ENCODE results near the gene DDX41. TPM values are rescaled to one million over a fixed set of nuclear protein-coding genes. Genes with fewer than 3 reads are reported as not detected.

DDX41 gene
- total RNA-seq, 1 experiment from 2014 or later = 318 TPM

DNA sequence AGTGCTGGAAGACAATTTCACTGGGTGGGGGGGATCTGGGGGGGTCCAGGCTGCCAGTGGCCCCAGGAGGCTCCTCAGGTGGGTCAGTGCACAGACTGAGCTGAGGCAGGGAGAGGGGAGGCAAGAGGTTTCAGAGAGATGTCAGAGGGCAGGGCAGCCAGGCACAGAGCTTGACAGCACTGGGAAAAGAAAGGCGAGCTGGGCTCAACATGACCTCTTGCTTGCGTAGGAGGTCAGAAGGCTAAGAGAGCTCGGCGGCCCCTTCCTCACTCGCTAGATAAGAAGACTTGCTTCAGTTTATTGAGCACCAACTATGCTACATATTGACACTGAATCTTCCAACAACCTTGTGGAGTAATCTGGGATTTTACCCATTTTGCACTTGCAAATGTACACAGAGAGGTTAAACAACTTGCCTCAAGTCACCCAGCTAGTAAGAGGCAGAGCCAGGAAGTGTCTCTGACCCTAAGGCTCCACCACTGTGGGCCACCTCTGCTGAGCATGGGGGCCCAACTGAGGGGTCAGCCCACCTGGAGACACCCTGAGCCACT is 22.9 kb downstream of the DDX41 start:
- no peaks in the 10 kb centered on the region for H3K9me3 ChIP-seq (ENCODE audit: low read length)
- intact Hi-C loops (cut with micrococcal nuclease) = no loop called here
- DNase-seq = no peak
- no peak for ATAC-seq
- BruUV-seq (replicated peaks) = no TSS peak
- peaks cover 4% of the 10 kb centered on the region for H3F3A ChIP-seq (ENCODE audit: low read length, unreplicated experiment)
- peaks cover 40% of the 10 kb centered on the region for H3K36me3 ChIP-seq (ENCODE audit: low read depth, low read length)
- peak overlapping the region; percentile 99 for H3K4me2 ChIP-seq (ENCODE audit: low read length)
- H3K4me1 ChIP-seq (ENCODE audit: insufficient read depth, low read length) = peaks cover 41% of the 10 kb centered on the region
- H3K4me3 ChIP-seq (ENCODE audit: low read length) = peak overlapping the region; percentile 46
- H3K9me2 ChIP-seq (replicated peaks; ENCODE audit: low read length) = no peaks in the 10 kb centered on the region
- H2AFZ ChIP-seq (ENCODE audit: low read length) = no peak overlapping the region
- CTCF ChIA-PET = no interaction called here
- POLR2A ChIA-PET (ENCODE audit: unreplicated experiment) = no interaction called here
- H3K27ac ChIP-seq (ENCODE audit: low read length) = peak overlapping the region; percentile 93
- TF ChIP-seq EZH2 (IDR thresholded peaks at IDR 0.05; ENCODE audit: low read length, unreplicated experiment) (no peak), CTCF (conservative IDR thresholded peaks at IDR 0.05; ENCODE audit: low read depth, low read length) (no peak), EZH2phosphoT487 (IDR thresholded peaks at IDR 0.05; ENCODE audit: borderline replicate concordance, low read length) (no peak)
- peak overlapping the region; percentile 66 for H3K9ac ChIP-seq (ENCODE audit: low read length)
- peaks cover 8% of the 10 kb centered on the region; the same call in 1 of the 2 replicates for H4K20me1 ChIP-seq (ENCODE audit: low read length)
- no peaks in the 10 kb centered on the region for H3K27me3 ChIP-seq (ENCODE audit: low read length)
- peaks cover 43% of the 10 kb centered on the region for H3K79me2 ChIP-seq (ENCODE audit: low read length)

- POLR2A ChIA-PET (ENCODE audit: unreplicated experiment) = no interaction called here
- Histone ChIP-seq H3K9me2 (replicated peaks; ENCODE audit: low read length) (no peaks in the 10 kb centered on the region), H3K27me3 (ENCODE audit: low read length) (no peaks in the 10 kb centered on the region), H3K4me1 (ENCODE audit: insufficient read depth, low read length) (peaks cover 36% of the 10 kb centered on the region), H2AFZ (ENCODE audit: low read length) (no peak overlapping the region), H3K79me2 (ENCODE audit: low read length) (peaks cover 43% of the 10 kb centered on the region), H3K36me3 (ENCODE audit: low read depth, low read length) (peaks cover 47% of the 10 kb centered on the region), H3K4me3 (ENCODE audit: low read length) (no peak overlapping the region), H3K9me3 (ENCODE audit: low read length) (no peaks in the 10 kb centered on the region), H3K9ac (ENCODE audit: low read length) (no peak overlapping the region), H3K27ac (ENCODE audit: low read length) (peak overlapping the region; percentile 93), H3F3A (ENCODE audit: low read length, unreplicated experiment) (peaks cover 4% of the 10 kb centered on the region), H4K20me1 (ENCODE audit: low read length) (peaks cover 8% of the 10 kb centered on the region; the same call in 1 of the 2 replicates), H3K4me2 (ENCODE audit: low read length) (no peak overlapping the region)
- DNase-seq (no peak), ATAC-seq (no peak)
- CTCF ChIA-PET = no interaction called here
- TF ChIP-seq CTCF (conservative IDR thresholded peaks at IDR 0.05; ENCODE audit: low read depth, low read length) = no peak
- no peak for TF ChIP-seq EZH2 (IDR thresholded peaks at IDR 0.05; ENCODE audit: low read length, unreplicated experiment)
- no peak for TF ChIP-seq EZH2phosphoT487 (IDR thresholded peaks at IDR 0.05; ENCODE audit: borderline replicate concordance, low read length)
- BruUV-seq (replicated peaks) = no TSS peak
- intact Hi-C loops (cut with micrococcal nuclease) = no loop called here
Measured at GRCh38 chr5:177492841-177493240, 23.9 kb downstream of the DDX41 start.

- Histone ChIP-seq H3K9me3 (ENCODE audit: low read length) (no peaks in the 10 kb centered on the region), H3K9me2 (replicated peaks; ENCODE audit: low read length) (no peaks in the 10 kb centered on the region), H3K36me3 (ENCODE audit: low read depth, low read length) (peaks cover 54% of the 10 kb centered on the region), H4K20me1 (ENCODE audit: low read length) (peaks cover 8% of the 10 kb centered on the region; the same call in 1 of the 2 replicates), H3K9ac (ENCODE audit: low read length) (no peak overlapping the region), H3K27me3 (ENCODE audit: low read length) (no peaks in the 10 kb centered on the region), H3K4me3 (ENCODE audit: low read length) (no peak overlapping the region), H3K4me1 (ENCODE audit: insufficient read depth, low read length) (peaks cover 36% of the 10 kb centered on the region), H2AFZ (ENCODE audit: low read length) (no peak overlapping the region), H3K4me2 (ENCODE audit: low read length) (no peak overlapping the region), H3K27ac (ENCODE audit: low read length) (no peak overlapping the region), H3K79me2 (ENCODE audit: low read length) (peaks cover 42% of the 10 kb centered on the region), H3F3A (ENCODE audit: low read length, unreplicated experiment) (peaks cover 4% of the 10 kb centered on the region)
- ChIA-PET POLR2A (ENCODE audit: unreplicated experiment) (no interaction called here), CTCF (no interaction called here)
- DNase-seq (no peak), ATAC-seq (no peak)
- BruUV-seq (replicated peaks) = no TSS peak
- intact Hi-C loops (cut with micrococcal nuclease) = no loop called here
- TF ChIP-seq EZH2phosphoT487 (IDR thresholded peaks at IDR 0.05; ENCODE audit: borderline replicate concordance, low read length) (no peak), EZH2 (IDR thresholded peaks at IDR 0.05; ENCODE audit: low read length, unreplicated experiment) (no peak), CTCF (conservative IDR thresholded peaks at IDR 0.05; ENCODE audit: low read depth, low read length) (no peak)
Measured at GRCh38 chr5:177491983-177492746, 24.6 kb downstream of the DDX41 start.
